Erythroblast (primary cell): ENCODE data around the gene RPS3.

Source experiments
- GATA1 ChIP-seq: IDR thresholded peaks from 2 replicates; pipeline ENCODE4 v1.6.1; 2011; ENCODE audit warnings: low read depth, mild to moderate bottlenecking, control low read depth, low read length, moderate library complexity
- POLR2A ChIP-seq: IDR thresholded peaks from 2 replicates; pipeline ENCODE4 v1.6.1; 2011; ENCODE audit warnings: mild to moderate bottlenecking, low read length

DNA sequence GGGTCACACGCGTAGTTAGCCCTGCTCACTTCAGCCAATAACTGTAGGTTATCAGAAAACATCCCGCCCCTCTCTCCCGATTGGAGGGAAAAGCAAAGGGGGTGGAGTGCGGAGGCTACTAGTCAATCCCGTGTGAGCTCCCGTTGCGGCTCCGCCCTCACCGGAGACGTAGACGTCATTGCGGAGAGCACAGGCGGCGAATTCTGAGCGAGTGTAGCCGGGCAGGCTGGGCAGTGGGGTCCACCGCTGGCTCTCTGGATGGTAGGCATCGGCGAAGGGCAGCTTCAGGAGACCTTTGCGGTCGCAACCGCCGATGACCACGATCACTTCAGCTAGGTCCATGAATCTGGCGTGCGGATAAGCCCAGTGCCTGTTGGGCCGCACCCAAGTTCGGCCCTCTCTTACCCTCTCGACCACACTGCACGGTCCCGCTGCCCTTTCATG, 29.0 kb downstream of the RPS3 start:
- TF ChIP-seq POLR2A (peak; percentile 53), GATA1 (no peak)
